K562 (cell line): ENCODE data around the gene ERCC1. TPM values are rescaled to one million over a fixed set of nuclear protein-coding genes. Genes with fewer than 3 reads are reported as not detected.
A peak's percentile ranks its signal among the peaks of the same experiment; 100 is the strongest.

Experiments
- BRD9 ChIP-seq: fragments of 450-650 bp; IDR thresholded peaks from 2 replicates; pipeline ENCODE4 v1.6.1; 2018; ENCODE audit warnings: low read depth; ENCODE audit not compliant: partially characterized antibody
- CHD1 ChIP-seq: fragments of 200-600 bp; sonication (generic); IDR thresholded peaks from one replicate; pipeline ENCODE4 v1.6.1; 2012; ENCODE audit warnings: mild to moderate bottlenecking, moderate library complexity, low read length, inconsistent platforms
- DPF2 ChIP-seq: fragments of 450-650 bp; IDR thresholded peaks from 2 replicates; pipeline ENCODE4 v1.6.1; 2016
- FOXK1 ChIP-seq: sonication (generic); formaldehyde crosslinking; IDR thresholded peaks from 2 replicates; pipeline ENCODE4 v1.8.0; 2022; ENCODE audit warnings: missing genetic modification reagents, mild to moderate bottlenecking, borderline replicate concordance
- NFIC ChIP-seq: fragments of 450-650 bp; IDR thresholded peaks from 2 replicates; pipeline ENCODE4 v1.6.1; 2017; ENCODE audit warnings: mild to moderate bottlenecking, inconsistent platforms
- PCBP1 ChIP-seq: fragments of 200-400 bp; formaldehyde crosslinking; IDR thresholded peaks from 2 replicates; pipeline ENCODE4 v1.6.1; 2018; ENCODE audit warnings: mild to moderate bottlenecking, low read depth, low read length; ENCODE audit not compliant: poor library complexity, severe bottlenecking
- POLR2AphosphoS2 ChIP-seq: IDR thresholded peaks from 2 replicates; pipeline ENCODE4 v1.6.1; 2012; ENCODE audit warnings: low read length, improper control_type of control experiment
- SMARCA5 ChIP-seq: fragments of 450-650 bp; IDR thresholded peaks from 2 replicates; pipeline ENCODE4 v1.6.1; 2016
- TBL1XR1 ChIP-seq, 2 experiments: IDR thresholded peaks; 2 replicates each; pipeline ENCODE4 v1.6.1; 2012; ENCODE audit warnings: improper control_type of control experiment in 2 of 2, low read length in 2 of 2, mild to moderate bottlenecking in 1 of 2
- ZBTB7A ChIP-seq: IDR thresholded peaks from 2 replicates; pipeline ENCODE4 v1.6.1; 2011; ENCODE audit warnings: low read depth, mild to moderate bottlenecking, low read length, moderate library complexity, borderline replicate concordance; ENCODE audit not compliant: control insufficient read depth
- ZBTB8A ChIP-seq: fragments of 450-650 bp; IDR thresholded peaks from 2 replicates; pipeline ENCODE4 v1.6.1; 2018; ENCODE audit warnings: mild to moderate bottlenecking, moderate library complexity; ENCODE audit not compliant: partially characterized antibody
- ZNF224 ChIP-seq: sonication (generic); formaldehyde crosslinking; IDR thresholded peaks from 2 replicates; pipeline ENCODE4 v1.8.0; 2022; ENCODE audit warnings: mild to moderate bottlenecking, missing genetic modification reagents
- ZNF311 ChIP-seq: fragments of 250-450 bp; sonication (Bioruptor Pico); IDR thresholded peaks from 2 replicates; pipeline ENCODE4 v1.4.0; 2020; ENCODE audit warnings: mild to moderate bottlenecking, moderate library complexity
- polyA plus RNA-seq, 8 experiments: library from polyadenylated mRNA; depleted of rRNA in 4 of 8; stranded (reverse) in 5 of 8; unstranded in 3 of 8; fragments of >200 nt; fragmentation: Nextera tagmentation in 2 of 8; fragmentation: Illumina TruSeq in 1 of 8; extraction: Ambion mirVana in 2 of 8; extraction: Trizol in 1 of 8; gene quantifications; 2 replicates each; pipeline versions ENCODE4 v1.2.1 to v1.2.3, GENCODE V29; 2011 to 2014; ENCODE audit warnings: inconsistent platforms in 1 of 8, missing spikeins in 1 of 8
- total RNA-seq, 7 experiments: library from RNA; depleted of rRNA in 6 of 7; stranded (reverse); fragments of >200 nt in 6 of 7; fragmentation: Illumina TruSeq in 2 of 7; extraction: Trizol in 2 of 7; gene quantifications; 2 replicates each; pipeline versions ENCODE4 v1.2.1 to v1.2.3, GENCODE V29; 2011 to 2021; ENCODE audit warnings: low replicate concordance in 1 of 7
- TF ChIP-seq, protein P1 (sequence below): fragments of 250-450 bp; sonication (Bioruptor Pico); IDR thresholded peaks from 2 replicates; pipeline ENCODE4 v1.5.0; 2021; ENCODE audit warnings: mild to moderate bottlenecking, borderline replicate concordance
- TF ChIP-seq, protein P2 (sequence below): sonication (generic); formaldehyde crosslinking; IDR thresholded peaks from 2 replicates; pipeline ENCODE4 v1.8.1; 2022; ENCODE audit warnings: missing genetic modification reagents
- TF ChIP-seq, protein P3 (sequence below): sonication (generic); formaldehyde crosslinking; IDR thresholded peaks from 2 replicates; pipeline ENCODE4 v1.8.0; 2023; ENCODE audit warnings: missing genetic modification reagents, mild to moderate bottlenecking, borderline replicate concordance
- TF ChIP-seq, protein P4 (sequence below): IDR thresholded peaks from 3 replicates; pipeline ENCODE4 v1.6.1; 2011; ENCODE audit warnings: borderline replicate concordance, mild to moderate bottlenecking, moderate library complexity; ENCODE audit not compliant: insufficient read length; ENCODE audit errors: extremely low read depth

The ERCC1 gene
- total and polyA plus RNA-seq, 9 of the 15 experiments (the other 6 are each of a cell fraction or from before 2014, with no cell fraction given) = 9.3 to 92.6 (median 60.0) TPM

- TF ChIP-seq ZBTB7A (no peak), ZBTB8A (no peak), SMARCA5 (peak; percentile 100), POLR2AphosphoS2 (no peak), ZNF311 (no peak), PCBP1 (no peak), TBL1XR1 (IDR thresholded peaks at IDR 0.05; ENCODE audit: low read length in 2 of 2) (no peak), BRD9 (peak; percentile 42), CHD1 (no peak), NFIC (0 out of 2 replicates have a peak, but pooled peaks have one; percentile 35), DPF2 (no peak), ZNF224 (CRISPR knock-in tag) (no peak), FOXK1 (peak; percentile 16; the same call in 1 of the 2 replicates)
- TF ChIP-seq, protein P1, sequence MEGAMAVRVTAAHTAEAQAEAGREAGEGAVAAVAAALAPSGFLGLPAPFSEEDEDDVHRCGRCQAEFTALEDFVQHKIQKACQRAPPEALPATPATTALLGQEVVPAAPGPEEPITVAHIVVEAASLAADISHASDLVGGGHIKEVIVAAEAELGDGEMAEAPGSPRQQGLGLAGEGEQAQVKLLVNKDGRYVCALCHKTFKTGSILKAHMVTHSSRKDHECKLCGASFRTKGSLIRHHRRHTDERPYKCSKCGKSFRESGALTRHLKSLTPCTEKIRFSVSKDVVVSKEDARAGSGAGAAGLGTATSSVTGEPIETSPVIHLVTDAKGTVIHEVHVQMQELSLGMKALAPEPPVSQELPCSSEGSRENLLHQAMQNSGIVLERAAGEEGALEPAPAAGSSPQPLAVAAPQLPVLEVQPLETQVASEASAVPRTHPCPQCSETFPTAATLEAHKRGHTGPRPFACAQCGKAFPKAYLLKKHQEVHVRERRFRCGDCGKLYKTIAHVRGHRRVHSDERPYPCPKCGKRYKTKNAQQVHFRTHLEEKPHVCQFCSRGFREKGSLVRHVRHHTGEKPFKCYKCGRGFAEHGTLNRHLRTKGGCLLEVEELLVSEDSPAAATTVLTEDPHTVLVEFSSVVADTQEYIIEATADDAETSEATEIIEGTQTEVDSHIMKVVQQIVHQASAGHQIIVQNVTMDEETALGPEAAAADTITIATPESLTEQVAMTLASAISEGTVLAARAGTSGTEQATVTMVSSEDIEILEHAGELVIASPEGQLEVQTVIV (CRISPR knock-in tag) = no peak
- TF ChIP-seq, protein P2, sequence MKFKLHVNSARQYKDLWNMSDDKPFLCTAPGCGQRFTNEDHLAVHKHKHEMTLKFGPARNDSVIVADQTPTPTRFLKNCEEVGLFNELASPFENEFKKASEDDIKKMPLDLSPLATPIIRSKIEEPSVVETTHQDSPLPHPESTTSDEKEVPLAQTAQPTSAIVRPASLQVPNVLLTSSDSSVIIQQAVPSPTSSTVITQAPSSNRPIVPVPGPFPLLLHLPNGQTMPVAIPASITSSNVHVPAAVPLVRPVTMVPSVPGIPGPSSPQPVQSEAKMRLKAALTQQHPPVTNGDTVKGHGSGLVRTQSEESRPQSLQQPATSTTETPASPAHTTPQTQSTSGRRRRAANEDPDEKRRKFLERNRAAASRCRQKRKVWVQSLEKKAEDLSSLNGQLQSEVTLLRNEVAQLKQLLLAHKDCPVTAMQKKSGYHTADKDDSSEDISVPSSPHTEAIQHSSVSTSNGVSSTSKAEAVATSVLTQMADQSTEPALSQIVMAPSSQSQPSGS (CRISPR knock-in tag) = no peak
- TF ChIP-seq, protein P3, sequence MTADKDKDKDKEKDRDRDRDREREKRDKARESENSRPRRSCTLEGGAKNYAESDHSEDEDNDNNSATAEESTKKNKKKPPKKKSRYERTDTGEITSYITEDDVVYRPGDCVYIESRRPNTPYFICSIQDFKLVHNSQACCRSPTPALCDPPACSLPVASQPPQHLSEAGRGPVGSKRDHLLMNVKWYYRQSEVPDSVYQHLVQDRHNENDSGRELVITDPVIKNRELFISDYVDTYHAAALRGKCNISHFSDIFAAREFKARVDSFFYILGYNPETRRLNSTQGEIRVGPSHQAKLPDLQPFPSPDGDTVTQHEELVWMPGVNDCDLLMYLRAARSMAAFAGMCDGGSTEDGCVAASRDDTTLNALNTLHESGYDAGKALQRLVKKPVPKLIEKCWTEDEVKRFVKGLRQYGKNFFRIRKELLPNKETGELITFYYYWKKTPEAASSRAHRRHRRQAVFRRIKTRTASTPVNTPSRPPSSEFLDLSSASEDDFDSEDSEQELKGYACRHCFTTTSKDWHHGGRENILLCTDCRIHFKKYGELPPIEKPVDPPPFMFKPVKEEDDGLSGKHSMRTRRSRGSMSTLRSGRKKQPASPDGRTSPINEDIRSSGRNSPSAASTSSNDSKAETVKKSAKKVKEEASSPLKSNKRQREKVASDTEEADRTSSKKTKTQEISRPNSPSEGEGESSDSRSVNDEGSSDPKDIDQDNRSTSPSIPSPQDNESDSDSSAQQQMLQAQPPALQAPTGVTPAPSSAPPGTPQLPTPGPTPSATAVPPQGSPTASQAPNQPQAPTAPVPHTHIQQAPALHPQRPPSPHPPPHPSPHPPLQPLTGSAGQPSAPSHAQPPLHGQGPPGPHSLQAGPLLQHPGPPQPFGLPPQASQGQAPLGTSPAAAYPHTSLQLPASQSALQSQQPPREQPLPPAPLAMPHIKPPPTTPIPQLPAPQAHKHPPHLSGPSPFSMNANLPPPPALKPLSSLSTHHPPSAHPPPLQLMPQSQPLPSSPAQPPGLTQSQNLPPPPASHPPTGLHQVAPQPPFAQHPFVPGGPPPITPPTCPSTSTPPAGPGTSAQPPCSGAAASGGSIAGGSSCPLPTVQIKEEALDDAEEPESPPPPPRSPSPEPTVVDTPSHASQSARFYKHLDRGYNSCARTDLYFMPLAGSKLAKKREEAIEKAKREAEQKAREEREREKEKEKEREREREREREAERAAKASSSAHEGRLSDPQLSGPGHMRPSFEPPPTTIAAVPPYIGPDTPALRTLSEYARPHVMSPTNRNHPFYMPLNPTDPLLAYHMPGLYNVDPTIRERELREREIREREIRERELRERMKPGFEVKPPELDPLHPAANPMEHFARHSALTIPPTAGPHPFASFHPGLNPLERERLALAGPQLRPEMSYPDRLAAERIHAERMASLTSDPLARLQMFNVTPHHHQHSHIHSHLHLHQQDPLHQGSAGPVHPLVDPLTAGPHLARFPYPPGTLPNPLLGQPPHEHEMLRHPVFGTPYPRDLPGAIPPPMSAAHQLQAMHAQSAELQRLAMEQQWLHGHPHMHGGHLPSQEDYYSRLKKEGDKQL (CRISPR knock-in tag) = no peak
- TF ChIP-seq, protein P4, sequence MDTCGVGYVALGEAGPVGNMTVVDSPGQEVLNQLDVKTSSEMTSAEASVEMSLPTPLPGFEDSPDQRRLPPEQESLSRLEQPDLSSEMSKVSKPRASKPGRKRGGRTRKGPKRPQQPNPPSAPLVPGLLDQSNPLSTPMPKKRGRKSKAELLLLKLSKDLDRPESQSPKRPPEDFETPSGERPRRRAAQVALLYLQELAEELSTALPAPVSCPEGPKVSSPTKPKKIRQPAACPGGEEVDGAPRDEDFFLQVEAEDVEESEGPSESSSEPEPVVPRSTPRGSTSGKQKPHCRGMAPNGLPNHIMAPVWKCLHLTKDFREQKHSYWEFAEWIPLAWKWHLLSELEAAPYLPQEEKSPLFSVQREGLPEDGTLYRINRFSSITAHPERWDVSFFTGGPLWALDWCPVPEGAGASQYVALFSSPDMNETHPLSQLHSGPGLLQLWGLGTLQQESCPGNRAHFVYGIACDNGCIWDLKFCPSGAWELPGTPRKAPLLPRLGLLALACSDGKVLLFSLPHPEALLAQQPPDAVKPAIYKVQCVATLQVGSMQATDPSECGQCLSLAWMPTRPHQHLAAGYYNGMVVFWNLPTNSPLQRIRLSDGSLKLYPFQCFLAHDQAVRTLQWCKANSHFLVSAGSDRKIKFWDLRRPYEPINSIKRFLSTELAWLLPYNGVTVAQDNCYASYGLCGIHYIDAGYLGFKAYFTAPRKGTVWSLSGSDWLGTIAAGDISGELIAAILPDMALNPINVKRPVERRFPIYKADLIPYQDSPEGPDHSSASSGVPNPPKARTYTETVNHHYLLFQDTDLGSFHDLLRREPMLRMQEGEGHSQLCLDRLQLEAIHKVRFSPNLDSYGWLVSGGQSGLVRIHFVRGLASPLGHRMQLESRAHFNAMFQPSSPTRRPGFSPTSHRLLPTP = no peak
Observed at GRCh38 chr19:45442408-45442777, 18.7 kb upstream of the ERCC1 start (continued).
